GM12865 (cell line): ENCODE data around the gene C9orf50.
"Not testable (repeated sequence)": the region's sequence is repeated elsewhere in the genome, so short reads cannot be mapped to it uniquely, and the experiment has no call there.

Source experiments
- DNase-seq: peaks from one replicate; pipeline ENCODE4 v3.0.0; 2010; ENCODE audit warnings: low read depth
- H3K4me3 ChIP-seq: 2 replicates; pipeline ENCODE4 v1.5.1; 2011; ENCODE audit warnings: mild to moderate bottlenecking, low read depth, low read length, control low read depth
- CTCF ChIP-seq: IDR thresholded peaks from 2 replicates; pipeline ENCODE4 v1.5.1; 2011; ENCODE audit warnings: low read length, control low read depth, low read depth, inconsistent platforms; ENCODE audit not compliant: insufficient read depth; ENCODE audit errors: missing control alignments

C9orf50 gene

GRCh38 chr9:129637673-129638439 lies 17.0 kb upstream of the C9orf50 start:
- DNase-seq, result no peak
- H3K4me3 ChIP-seq, result no peak overlapping the region
- no peak for TF ChIP-seq CTCF

GRCh38 chr9:129637102-129637501 lies 16.2 kb upstream of the C9orf50 start:
- H3K4me3 ChIP-seq, result no peak overlapping the region
- TF ChIP-seq CTCF, result no peak
- DNase-seq, result no peak

- DNase-seq, H3K4me3 ChIP-seq: not testable (repeated sequence)
Measured at GRCh38 chr9:129636343-129636742, 15.4 kb upstream of the C9orf50 start.

GRCh38 chr9:129635099-129636065 lies 14.5 kb upstream of the C9orf50 start:
- no peak for DNase-seq
- TF ChIP-seq CTCF, result no peak
- no peak overlapping the region for H3K4me3 ChIP-seq

GRCh38 chr9:129633848-129634247 lies 12.9 kb upstream of the C9orf50 start:
- TF ChIP-seq CTCF, result no peak
- DNase-seq, result no peak
- no peak overlapping the region for H3K4me3 ChIP-seq

- H3K4me3 ChIP-seq, result no peak overlapping the region
- no peak for TF ChIP-seq CTCF
- DNase-seq, result no peak
Measured at GRCh38 chr9:129633207-129633606, 12.3 kb upstream of the C9orf50 start.

GRCh38 chr9:129632460-129632859 lies 11.6 kb upstream of the C9orf50 start:
- H3K4me3 ChIP-seq, result no peak overlapping the region
- no peak for TF ChIP-seq CTCF
- no peak for DNase-seq
